NCI-H82 (cell line): Measurements from ENCODE around the gene KIAA1210.
"Not testable (repeated sequence)": the region's sequence is repeated elsewhere in the genome, so short reads cannot be mapped to it uniquely, and the experiment has no call there.

Source experiments
- DNase-seq: peaks from one replicate; lab custom pipeline; 2025; lab: John Stamatoyannopoulos, UW

The KIAA1210 gene

DNA sequence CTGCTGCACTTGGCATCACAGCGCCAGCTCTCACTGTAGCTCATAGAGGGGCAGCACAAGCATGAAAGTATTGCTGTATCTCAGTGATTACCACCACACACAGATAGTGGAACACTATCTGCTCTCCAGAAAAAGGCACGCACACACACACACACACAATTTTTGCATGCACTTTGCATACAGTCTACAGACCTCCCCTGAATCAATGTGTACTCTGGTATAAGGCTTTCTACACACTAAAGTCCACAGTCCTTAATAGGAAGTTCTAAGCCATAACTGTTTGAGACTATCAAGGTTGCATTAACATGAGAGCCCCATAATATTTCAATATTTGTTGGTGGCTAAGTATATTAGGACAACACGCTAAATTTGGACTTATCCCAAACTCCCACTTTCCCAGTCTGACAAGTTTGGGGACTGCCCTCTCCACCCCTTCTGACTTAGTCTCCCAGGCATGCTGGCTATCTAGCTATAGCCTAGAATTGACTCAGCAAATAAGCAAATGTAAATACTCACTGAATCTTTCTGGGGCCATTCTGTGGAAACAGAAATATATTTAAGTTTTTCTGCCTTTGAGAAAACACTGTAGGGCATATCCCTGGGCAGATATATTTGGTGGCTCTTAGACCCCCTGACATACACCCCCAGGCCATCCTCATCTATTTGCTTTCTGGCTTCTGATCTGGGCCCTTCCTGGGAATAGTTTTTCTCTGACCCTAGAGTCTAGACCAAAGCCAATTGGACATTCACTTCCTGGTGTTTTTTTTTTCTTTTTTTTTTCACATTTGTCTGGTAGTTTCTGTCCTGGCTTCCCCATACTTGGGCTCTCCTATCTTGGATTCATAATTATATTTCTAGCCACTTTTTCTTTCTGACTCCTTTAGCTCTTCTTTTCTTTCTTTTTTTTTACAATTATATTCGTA is 91.2 kb downstream of the KIAA1210 start:
- DNase-seq: no peak

DNA sequence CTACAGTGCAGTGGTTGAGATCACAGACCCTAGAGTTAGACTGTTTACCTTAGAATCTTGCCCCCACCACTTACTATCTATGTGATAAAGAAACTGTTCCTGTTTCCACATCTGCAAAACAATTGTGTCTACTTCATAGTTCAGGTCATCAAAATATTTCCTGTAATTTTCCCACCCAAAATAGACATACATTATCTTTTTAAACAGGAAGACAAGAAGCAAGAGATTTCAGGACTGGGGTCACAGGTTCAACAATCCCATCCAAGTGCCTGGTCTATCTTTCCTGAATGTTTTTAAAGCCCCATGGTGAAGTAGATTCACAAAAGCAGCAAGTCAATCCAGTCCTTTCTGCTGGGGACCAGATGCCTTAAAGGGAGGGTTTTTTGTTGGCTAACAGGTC is 96.6 kb downstream of the KIAA1210 start:
- no peak for DNase-seq

DNA sequence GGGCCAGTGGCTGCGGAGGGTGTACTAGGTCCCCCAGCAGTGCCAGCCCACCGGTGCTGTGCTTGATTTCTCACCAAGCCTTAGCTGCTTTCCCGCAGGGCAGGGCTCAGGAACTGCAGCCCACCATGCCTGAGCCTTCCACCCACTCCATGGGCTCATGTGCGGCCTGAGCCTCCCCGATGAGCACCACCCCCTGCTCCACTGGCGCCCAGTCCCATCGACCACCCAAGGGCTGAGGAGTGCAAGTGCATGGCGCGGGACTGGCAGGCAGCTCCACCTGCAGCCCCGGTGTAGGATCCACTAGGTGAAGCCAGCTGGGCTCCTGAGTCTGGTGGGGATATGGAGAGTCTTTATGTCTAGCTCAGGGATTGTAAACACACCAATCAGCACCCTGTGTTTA is 98.0 kb downstream of the KIAA1210 start:
- DNase-seq: not testable (repeated sequence)

DNA sequence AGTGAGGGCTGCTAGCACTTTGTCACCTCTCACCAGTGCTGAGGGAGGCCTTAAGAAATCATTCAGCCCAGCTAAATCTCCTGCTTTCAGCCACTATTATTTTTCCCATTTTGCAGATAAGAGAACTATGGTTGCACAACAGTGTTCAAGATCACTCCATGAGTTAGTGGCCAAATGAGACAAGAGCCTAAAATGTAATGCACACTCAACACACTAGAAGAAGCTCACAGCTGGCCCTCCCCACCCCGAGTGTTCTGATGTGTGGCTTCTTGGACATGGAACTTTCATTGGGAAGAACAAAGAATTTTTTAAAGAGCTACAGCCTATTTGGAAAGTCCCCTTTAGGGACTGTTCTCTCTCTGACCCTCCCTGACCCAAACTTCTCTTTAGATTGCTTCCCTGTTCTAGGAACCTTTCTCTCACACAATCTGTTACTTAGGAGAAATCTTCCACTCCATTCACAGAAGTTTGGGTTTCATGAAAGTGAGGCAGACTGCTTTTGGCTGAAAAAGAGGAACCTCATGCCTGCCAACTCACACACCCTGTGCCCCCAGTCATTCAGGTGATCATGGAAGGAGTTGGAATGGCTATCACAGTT is 98.8 kb downstream of the KIAA1210 start:
- DNase-seq: no peak
